ENCODE results near the gene SF3B2. TPM values are rescaled to one million over a fixed set of nuclear protein-coding genes. Genes with fewer than 3 reads are reported as not detected.
A peak's percentile ranks its signal among the peaks of the same experiment; 100 is the strongest.

The SF3B2 gene
- total and polyA plus RNA-seq, 9 of the 15 experiments (the other 6 are each of a cell fraction or from before 2014, with no cell fraction given) = 58.3 to 248 (median 157) TPM

GRCh38 chr11:66022401-66023185, 29.6 kb upstream of the SF3B2 start (continued):
- TF ChIP-seq SAP30 (IDR thresholded peaks at IDR 0.05; ENCODE audit: borderline replicate concordance, insufficient read depth, low read depth, low read length, poor library complexity, severe bottlenecking) = no peak
- no peak for TF ChIP-seq STAT5B (CRISPR knock-in tag; IDR thresholded peaks at IDR 0.05)
- TF ChIP-seq LEF1 (IDR thresholded peaks at IDR 0.05) = no peak
- TF ChIP-seq CBFB (CRISPR knock-in tag; IDR thresholded peaks at IDR 0.05) = no peak
- no peak for TF ChIP-seq MLLT1 (IDR thresholded peaks at IDR 0.05)
- TF ChIP-seq HOXB6 (CRISPR knock-in tag; IDR thresholded peaks at IDR 0.05; ENCODE audit: borderline replicate concordance) = no peak
- no peak for TF ChIP-seq ZNF23 (CRISPR knock-in tag; IDR thresholded peaks at IDR 0.05)
- TF ChIP-seq SREBF1 (IDR thresholded peaks at IDR 0.05; ENCODE audit: borderline replicate concordance, low read depth, low read length) = no peak
- TF ChIP-seq ASH1L (IDR thresholded peaks at IDR 0.05; ENCODE audit: borderline replicate concordance, low read depth, partially characterized antibody) = no peak
- TF ChIP-seq FUS (optimal IDR thresholded peaks at IDR 0.05; ENCODE audit: low read depth, low read length) = no peak
- TF ChIP-seq HDGF (IDR thresholded peaks at IDR 0.05) = no peak
- no peak for TF ChIP-seq IRF2 (CRISPR knock-in tag; IDR thresholded peaks at IDR 0.05)
- TF ChIP-seq TBL1XR1 (IDR thresholded peaks at IDR 0.05; ENCODE audit: low read length in 2 of 2) = peak in 1 of 2 experiments; percentile 21; a peak in 1 of 4 replicates
- no peak for TF ChIP-seq ELK1 (CRISPR knock-in tag; IDR thresholded peaks at IDR 0.05)
- 0 out of 2 replicates have a peak, but pooled peaks have one; percentile 41 for TF ChIP-seq ETS1 (conservative IDR thresholded peaks at IDR 0.05; ENCODE audit: control insufficient read depth, low read depth, low read length)
- no peak for TF ChIP-seq MBD2 (IDR thresholded peaks at IDR 0.05; ENCODE audit: borderline replicate concordance, low read depth)
- peak; percentile 82 for TF ChIP-seq POLR2G (IDR thresholded peaks at IDR 0.05; ENCODE audit: low read depth, low read length)
- TF ChIP-seq MLX (CRISPR knock-in tag; conservative IDR thresholded peaks at IDR 0.05) = no peak
- TF ChIP-seq ZNF766 (CRISPR knock-in tag; conservative IDR thresholded peaks at IDR 0.05) = no peak
- TF ChIP-seq NFIX (CRISPR knock-in tag; IDR thresholded peaks at IDR 0.05; ENCODE audit: low read depth) = 0 out of 2 replicates have a peak, but pooled peaks have one; percentile 2
- no peak for TF ChIP-seq CEBPB (tag; IDR thresholded peaks at IDR 0.05)
- TF ChIP-seq JUN (IDR thresholded peaks at IDR 0.05; ENCODE audit: borderline replicate concordance, low read depth, low read length) = no peak
- TF ChIP-seq JUN (CRISPR knock-in tag; IDR thresholded peaks at IDR 0.05; ENCODE audit: borderline replicate concordance) = no peak
- TF ChIP-seq FIP1L1 (IDR thresholded peaks at IDR 0.05; ENCODE audit: low read depth, low read length, poor library complexity, severe bottlenecking) = peak; percentile 47
- no peak for TF ChIP-seq SMAD2 (IDR thresholded peaks at IDR 0.05; ENCODE audit: low read depth, low read length)

Measured in K562 (cell line).